NCI-H146 treated with DMSO at 0.1 percent for 48 hours (cell line): ENCODE measurements around the gene NCBP2.

Experiments
- DNase-seq: peaks from one replicate; lab custom pipeline; 2025; ENCODE audit not compliant: unreplicated experiment; lab: John Stamatoyannopoulos, UW

NCBP2 gene

DNA sequence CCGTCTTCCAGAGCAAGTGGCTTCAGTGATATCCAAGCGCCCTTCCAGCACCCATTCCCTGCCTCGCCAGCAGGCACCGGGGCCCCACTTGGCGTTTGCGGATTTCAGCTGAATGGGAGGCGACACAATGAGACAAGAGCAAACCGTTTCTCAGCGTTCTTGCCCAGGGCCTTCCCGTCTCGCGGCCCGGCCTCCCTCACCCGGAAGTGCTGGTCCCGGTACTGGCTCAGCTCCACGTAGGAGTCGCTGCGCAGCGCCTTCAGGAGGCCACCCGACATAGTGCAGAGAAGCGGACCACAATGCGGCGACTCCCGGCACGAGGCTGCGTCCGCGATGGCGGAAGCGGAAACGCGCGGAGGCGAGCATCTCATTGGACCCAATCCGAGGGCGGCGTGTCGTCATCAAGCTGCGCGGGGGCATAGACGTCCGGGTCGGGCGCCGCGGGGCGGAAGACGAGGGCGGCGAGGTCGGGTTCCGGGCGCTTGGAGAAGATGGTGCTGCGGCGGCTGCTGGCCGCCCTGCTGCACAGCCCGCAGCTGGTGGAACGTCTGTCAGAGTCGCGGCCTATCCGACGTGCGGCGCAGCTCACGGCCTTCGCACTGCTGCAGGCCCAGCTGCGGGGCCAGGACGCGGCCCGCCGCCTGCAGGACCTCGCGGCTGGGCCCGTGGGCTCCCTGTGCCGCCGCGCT lies at the start of gene NCBP2:
Gene NCBP2 (minus strand): TSS at position 303 of the 689 bp plus-strand sequence. CDS start 25 bp downstream, at position 278.
- DNase-seq: peak; percentile 85

DNA sequence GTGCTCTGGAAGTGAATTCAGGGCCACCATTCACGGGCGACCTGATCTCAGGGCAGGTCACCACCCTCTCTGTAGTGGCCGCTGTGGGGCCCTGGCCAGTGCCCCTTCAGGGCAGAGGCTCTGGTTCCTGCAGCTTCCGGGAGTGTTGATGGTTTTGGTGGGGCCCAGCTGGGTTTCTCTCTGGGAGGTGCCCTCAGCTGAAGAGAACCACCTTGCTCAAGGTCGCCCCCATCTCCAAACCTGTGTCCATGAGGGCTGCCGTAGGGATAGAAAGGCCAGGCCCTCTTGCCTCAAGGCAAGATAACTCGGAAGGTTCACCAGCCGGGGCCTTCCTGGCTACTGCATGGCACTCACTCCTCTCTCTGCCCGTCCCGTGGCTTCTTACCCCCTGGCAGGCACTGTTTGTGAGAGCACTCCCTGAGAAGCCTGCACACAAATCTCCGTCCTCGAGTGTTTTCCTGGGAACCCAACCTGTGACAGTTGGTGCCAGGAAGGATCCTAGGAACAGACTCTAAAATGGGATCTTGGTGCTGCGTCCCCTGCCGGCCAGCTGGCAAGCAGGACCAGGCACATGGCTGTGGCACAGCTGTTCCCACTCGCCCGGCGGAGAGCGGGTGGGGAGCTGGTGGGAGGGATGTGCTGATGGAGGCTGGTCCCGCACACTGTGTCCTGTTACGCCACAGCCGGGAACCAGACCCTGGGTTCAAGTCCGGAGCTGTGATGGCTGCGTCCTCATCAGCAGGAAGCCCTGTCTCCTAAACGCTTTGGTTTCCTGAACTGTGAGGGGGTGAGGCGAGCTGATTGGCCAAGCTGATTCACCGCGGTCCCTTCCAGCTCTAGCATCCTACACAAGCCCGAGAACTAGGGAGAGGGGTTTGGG lies 49.5 kb upstream of the NCBP2 start:
- no peak for DNase-seq

DNA sequence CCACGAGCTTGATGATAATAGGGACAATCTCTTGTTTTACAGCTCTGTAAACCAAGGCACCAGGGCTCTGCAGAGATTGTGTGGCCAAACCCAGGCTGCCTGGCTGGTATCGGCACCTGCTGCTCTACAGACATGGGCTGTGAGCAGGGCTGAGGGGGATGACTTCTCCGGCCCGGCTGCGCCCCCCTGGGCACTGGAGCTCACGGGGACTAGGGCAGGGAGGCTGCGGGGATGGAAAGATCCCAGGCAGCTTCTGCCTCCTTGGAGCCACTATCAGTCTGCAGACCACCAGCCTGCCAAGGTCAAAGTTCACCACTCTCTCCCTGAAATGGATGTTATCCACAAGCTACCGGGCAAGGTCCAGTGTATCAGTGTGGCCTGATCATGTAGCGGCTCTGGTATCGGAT lies 48.3 kb upstream of the NCBP2 start:
- no peak for DNase-seq

DNA sequence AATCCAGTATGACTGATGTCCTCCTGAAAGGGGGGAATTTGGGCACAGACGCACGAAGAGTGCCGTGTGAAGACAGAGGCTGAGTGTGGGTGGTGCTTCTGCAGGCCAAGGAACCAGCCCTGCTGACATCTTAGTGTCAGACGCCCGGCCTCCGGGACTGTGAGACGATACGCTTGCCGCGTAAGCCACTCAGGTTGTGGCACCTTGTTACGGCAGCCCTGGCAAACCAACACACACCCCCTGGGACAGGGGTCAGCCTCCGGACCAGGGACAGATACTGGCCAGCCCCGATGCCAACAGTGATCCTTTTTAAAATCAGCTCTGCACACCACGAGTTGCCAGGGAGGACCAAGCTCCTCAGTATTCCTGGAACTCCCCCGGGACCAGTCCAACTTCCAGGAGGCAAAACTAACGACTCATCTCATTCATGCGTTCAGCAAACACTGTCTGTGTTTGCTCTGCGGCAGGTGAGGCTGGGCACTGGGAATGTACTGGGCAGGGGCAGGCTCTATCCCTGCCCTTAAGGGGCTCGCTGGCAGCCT lies 47.5 kb upstream of the NCBP2 start:
- DNase-seq: peak; percentile 14

DNA sequence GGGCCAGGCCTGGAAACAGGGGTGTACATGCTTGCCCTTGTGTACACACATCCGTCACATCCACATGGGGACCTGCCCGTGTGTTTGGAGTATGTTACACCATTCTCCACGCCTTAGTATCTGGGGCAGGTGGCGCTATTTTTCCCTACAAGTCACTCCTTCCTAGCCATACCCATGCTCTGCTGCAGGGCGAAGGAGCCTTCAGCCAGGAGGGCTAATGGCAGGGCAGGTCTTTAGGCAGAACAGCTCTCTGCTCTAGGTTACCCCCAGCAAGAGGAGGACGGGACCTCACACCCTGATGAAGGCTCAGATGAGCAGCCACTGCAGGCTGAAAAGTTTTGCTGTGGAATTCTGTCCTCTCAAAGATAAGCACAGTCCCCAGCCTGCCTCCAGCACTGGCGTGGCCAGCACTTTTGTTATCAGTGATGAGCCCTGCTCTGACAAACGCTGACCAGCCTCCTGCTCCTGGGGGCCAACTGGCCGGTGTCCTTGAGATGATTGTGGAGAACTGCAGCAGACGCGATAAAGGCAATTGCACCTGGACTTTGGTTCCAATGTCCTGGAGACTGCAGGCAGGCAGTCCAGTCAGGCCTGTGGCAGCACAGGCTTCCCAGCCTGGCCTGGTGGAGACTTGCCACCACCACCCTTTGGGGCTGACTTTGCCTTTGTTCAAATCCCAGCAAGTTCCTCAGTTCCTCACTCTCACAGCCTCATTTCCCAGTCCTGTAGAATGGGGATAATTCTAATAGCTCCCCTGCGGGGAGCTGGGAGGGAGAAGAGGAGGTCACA lies 46.1 kb upstream of the NCBP2 start:
- DNase-seq: no peak

DNA sequence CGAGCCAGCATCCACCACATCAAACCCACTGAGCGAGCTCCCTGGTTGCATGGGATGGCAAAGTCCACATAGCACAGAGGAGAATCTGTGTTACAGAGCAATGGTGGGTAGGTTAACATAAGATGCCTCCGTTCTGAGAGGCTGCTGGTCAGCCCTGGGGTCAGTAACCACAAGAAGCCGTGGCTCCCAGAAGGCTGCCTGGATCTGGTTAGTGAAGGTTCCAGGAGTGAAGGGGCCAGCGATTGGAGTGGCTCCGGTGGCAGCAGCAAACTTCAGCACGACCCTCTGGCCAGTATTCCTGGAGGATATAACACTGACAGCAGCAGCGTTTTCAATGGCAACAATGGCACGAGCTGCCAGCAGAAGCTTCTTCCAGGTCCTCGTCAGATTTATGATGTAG lies 44.7 kb upstream of the NCBP2 start:
- no peak for DNase-seq

DNA sequence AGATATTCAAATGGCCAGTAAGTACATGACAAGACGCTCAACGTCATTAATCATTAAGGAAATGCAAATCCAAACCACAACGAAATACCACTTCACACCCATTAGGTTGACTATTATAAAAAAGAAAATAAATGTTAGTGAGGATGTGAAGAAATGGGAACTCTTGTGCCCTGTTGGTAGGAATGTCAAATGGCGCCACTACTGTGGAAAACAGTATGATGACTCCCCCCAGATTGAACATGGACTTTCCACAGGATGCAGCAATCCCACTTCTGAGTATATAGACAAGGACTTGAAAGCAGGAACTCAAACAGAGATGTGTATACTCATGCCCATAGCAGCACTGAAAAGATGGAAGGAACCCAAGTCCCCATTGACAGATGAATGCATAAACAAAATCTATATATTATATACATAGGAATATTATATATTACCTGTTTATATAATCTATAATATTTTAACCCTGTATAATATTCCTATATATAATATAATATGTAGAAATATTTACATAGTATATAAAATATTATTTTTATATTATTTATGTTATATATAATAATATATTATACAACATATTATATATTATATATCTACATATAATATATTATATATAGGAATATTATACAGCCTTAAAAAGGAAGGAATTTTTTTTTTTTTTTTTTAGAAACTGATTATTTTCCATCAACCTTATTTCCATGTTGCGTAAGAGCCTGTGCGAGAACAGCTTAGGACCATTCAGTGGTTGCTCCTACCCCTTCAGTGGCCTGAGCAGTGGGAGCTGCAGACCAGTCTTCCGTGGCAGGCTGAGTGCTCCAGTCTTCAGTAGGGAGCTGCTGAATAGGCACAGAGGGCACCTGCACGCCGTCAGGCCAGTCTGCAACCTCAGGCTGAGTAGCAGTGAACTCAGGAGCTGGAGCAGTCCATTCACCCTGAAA lies 43.9 kb upstream of the NCBP2 start:
- DNase-seq: no peak

DNA sequence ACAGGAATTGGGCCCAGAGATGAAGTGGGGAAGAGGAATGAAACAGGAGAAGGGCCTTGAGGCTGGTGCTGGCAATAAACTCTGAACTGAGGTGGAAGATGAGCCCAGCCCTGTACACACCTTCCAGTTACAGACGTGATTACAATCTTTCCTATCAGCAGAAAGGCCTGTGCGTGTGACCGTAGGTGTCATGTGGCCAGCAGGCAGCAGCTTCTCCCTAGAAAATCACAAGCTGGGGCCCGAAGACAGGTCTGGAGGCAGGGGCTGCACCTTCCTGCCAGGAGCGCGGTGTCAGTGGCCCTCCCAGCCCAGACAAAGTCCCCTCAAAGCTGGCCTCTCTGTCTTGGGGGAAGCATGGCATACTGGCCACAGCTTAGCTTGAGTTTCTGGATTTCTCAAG lies 43.0 kb upstream of the NCBP2 start:
- DNase-seq: no peak

DNA sequence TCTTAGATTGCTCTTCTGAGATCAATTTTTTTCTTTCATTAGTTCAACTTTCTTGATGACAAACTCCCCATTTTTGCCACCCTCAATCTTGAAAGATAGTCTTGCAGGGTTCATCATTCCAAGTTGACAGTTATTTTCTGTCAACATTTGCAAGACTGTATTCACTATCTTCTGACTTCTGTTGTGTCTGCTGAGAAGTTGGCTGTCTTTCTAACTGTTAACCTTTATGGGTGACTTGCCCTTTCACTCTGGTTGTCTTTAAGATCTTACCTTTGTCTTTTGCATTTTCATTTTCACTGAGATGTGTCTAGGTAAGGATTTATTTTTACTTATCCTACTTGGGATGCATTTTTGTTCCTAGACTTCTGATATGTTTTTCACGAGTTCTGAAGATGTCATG lies 40.9 kb upstream of the NCBP2 start:
- no peak for DNase-seq

DNA sequence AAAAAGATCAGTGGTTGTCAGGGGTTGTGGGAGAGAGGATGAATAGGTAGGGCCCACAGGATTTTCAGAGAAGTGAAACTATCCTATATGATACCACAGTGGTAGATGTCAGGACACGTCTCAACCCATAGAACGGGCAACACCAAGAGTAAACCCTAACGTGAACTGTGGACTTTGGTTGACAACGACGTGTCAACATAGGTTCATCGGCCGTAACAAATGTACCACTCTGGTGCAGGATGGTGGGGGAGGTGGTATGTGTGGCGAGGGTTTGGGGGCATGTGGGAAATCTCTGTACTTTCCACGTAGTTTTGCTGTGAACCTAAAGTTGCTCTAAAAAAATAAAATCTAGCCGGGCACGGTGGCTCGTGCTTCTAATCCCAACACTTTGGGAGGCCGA lies 39.3 kb upstream of the NCBP2 start:
- no peak for DNase-seq

DNA sequence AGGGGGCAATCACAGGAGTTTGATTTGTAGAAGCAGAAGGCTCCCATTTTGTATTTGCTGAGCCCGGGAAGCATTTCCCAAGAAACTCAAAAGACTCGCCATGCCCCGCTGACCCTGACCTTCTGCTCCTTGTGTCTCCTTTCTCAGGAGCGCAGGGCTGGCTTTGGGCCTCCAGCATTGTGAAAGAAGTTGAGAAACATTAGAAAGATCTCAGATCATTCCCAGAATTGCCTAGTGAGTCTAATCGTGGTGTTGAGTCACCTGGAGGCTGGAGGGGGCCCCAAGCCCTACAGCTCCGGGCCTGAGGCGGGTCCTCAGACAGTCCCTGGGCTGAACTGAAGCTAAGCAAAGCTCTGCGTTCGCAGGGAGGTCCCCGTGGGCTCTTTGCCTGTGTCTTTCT lies 37.2 kb upstream of the NCBP2 start:
- DNase-seq: no peak

DNA sequence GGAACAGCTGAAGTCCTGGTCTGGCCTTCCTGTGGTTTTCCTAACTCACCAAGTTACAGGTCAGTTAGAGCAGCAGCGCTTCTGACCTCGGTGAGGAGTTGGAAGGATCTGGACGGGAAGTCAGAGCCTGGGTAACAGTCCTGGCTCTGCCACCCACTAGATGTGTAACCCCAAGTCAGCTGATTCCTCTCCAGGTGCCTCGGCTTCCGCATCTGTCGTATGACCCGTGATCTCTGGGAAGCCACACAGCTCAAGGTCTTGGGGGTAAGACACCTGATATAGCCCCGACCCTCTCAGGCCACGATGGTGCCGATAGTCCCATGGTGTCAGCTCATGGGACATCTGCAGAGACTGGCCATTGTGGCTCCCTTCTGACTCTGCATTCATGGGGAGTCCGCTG lies 34.6 kb upstream of the NCBP2 start:
- DNase-seq: no peak

DNA sequence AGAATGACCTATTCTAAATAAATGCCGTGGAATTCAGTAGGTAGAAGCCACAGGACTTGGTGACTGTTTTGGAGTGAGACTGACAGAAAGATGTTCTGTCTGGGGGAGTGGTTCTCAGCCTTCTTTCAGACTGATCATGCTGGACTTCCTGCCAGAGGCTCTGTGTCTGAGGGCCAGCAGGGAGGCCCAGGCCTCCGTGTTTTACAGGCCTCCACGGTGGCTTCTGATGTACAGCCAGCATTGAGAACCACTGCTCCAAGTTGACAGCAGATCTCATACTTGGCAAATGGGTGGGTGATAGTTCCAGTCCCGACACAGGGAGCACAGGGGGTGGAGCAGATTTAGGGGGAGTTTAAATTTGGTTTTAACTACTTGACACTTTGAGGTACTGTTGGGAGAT lies 33.0 kb upstream of the NCBP2 start:
- DNase-seq: no peak

DNA sequence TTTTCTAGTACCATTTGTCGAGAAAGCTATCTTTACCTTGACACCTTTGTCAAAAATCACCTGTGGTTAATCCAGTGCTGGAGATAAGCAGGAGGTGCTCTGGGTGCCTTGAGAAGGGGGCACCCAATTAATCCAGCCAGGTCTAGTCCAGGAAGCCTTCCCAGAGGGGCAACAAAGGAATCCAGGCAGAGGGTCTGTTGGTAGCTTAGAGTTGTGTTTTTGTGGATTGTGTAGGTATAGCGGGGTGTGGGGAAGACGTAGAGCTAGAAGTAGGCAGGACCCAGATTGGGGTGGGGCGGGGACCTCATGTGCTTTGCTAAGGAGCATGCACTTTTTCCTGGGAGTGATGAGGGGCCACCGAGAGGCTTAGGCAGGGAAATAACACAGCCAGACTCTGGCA lies 32.3 kb upstream of the NCBP2 start:
- DNase-seq: no peak

DNA sequence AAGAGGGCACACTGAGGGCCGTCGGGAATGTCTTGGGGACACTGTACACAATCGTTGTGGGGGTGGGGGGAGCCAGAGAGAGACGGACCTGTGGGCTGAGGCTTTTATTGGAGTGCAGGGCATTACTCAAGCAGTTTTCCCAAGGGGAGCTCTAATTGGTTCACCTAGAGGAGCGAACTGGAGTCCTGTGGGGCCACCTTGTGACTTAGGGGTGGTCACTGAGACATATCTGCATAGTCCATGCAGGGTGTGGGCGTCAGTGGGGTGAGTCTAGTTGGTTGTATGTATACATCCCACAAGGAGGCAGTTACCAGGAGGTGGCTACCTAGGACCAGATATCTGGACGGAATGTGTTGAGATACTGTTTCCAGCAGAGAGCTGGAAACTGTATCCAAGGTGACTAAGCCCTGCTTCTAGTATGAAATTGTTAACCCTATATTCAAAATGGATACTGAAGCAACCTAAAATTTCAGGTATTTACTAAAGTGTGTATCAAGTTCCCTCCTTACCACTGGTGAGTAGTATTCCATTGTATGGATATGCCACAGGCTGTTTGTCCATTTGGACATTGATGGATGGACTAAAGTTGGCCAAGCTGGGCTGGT lies 28.9 kb upstream of the NCBP2 start:
- no peak for DNase-seq

DNA sequence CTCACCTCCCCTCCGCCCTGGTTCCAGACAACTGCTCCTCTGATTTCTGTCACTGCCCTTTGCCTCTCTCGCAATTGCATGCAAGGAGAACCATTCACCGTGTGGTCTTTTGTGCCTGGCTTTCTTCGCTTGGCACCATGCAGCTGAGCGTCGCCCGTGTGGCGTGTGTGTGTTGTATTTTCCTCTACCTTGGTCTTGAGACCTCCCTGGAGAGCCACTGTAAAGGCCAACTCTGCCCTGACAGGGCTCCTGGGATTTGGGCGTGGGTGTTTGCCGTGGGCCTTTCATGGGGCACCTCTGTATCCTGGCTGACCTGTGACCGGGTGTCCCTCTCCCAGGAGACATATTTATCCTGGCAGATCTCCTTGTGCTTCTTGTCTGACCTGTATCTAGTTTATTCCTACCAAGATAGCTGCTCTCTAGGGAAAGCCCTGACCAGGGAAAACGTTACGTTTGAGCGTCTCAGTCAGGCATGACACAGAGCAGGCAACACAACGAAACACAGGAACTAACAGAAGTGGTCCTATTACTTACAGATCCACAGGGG lies 28.3 kb upstream of the NCBP2 start:
- no peak for DNase-seq

DNA sequence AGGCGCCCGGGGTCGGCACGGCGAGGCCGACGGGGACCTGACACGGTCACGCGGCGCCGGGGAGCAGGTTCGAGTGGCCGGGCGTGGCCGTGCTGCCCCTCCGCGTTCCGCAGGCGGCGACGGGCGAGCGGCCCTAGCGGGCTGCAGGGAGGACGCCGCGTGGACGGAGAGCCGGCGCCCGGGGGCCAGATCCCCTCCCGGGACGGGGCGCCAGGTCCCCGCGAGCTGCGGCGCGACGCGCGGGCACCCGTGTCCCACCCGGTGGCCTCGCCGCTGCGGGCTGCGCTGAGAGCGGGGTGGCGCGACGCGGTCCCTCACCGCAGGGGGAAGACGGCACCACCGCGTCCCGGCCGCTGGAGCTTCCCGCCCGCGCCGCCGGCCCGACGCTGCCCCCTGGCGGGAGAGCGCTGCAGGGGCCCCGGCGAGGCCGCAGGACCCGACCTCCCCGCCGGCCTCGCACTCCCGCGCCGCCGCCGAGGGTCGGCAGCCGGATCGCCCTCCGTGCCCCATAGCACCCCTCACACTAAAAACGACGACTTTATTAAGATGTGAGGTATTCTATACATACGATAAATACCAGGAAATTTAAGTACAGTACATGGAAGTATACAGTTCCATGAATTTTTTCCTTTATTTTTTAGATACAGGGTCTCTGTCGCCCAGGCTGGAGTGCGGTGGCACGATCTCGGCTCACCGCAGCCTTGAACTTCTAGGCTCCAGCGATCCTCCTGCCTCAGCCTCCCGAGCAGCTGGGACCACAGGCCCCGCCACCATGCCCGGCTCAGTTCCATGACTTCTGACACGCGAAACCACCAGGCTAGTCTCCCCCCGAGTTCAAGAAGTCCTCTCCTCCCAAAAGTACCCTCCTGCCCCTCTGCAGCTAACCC lies 27.6 kb upstream of the NCBP2 start:
- DNase-seq: peak; percentile 35

DNA sequence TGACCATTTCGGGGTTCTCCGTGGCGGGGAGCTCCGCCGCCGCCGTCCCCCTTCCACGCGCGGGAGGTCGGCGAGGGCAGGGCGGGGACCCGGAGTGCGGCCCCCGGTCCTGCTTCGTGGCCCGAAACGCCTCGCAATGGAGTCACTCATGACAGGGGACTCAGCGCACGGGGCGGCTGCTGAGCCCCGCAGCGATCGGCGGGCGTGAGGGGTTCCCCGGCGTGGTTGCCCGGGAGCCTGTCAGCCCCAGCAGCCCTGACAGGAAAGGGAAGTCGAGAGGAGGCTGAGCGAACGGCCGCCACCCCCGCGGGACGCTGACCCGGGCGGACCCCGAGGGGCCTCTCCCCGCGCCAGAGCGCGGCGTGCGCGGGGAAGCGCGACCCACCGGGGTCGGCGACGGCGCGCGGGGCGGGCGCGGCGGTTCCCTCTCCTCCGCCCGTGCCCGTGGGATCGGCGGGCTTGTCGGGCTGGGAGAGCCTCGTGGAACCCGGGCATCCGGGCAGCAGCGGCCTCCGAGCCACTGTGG lies 26.9 kb upstream of the NCBP2 start:
- DNase-seq: peak; percentile 11
